ENCODE data around the gene RAB43. TPM values are rescaled to one million over a fixed set of nuclear protein-coding genes. Genes with fewer than 3 reads are reported as not detected.

RAB43 gene
- total RNA-seq, 1 donor: 13.4 TPM

GRCh38 chr3:129046732-129047552 is 74.7 kb downstream of the RAB43 start:
- Histone ChIP-seq H3K9me3 (ENCODE audit: low read depth, low read length) (no peaks in the 10 kb centered on the region), H3K27ac (ENCODE audit: low read depth, low read length) (no peak overlapping the region), H3K4me3 (ENCODE audit: insufficient read depth, low read length) (no peak overlapping the region), H2AFZ (ENCODE audit: low read length) (no peak overlapping the region), H4K20me1 (ENCODE audit: insufficient read depth, low read length) (no peaks in the 10 kb centered on the region), H3K36me3 (ENCODE audit: insufficient read depth, low read length) (no peaks in the 10 kb centered on the region), H3K4me1 (ENCODE audit: insufficient read depth, low read length) (no peaks in the 10 kb centered on the region), H3K27me3 (ENCODE audit: insufficient read depth, low read length) (peaks cover 24% of the 10 kb centered on the region), H3K4me2 (ENCODE audit: insufficient read depth, low read length) (no peak overlapping the region), H3K79me2 (ENCODE audit: insufficient read depth, low read length) (no peaks in the 10 kb centered on the region)
- DNase-seq (ENCODE audit: insufficient read length, low spot score, missing footprints): no peak
- TF ChIP-seq, protein P1, sequence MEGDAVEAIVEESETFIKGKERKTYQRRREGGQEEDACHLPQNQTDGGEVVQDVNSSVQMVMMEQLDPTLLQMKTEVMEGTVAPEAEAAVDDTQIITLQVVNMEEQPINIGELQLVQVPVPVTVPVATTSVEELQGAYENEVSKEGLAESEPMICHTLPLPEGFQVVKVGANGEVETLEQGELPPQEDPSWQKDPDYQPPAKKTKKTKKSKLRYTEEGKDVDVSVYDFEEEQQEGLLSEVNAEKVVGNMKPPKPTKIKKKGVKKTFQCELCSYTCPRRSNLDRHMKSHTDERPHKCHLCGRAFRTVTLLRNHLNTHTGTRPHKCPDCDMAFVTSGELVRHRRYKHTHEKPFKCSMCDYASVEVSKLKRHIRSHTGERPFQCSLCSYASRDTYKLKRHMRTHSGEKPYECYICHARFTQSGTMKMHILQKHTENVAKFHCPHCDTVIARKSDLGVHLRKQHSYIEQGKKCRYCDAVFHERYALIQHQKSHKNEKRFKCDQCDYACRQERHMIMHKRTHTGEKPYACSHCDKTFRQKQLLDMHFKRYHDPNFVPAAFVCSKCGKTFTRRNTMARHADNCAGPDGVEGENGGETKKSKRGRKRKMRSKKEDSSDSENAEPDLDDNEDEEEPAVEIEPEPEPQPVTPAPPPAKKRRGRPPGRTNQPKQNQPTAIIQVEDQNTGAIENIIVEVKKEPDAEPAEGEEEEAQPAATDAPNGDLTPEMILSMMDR (IDR thresholded peaks at IDR 0.05; ENCODE audit: extremely low read depth, low read depth, low read length): no peak

- Histone ChIP-seq H3K27me3 (ENCODE audit: insufficient read depth, low read length) (peaks cover 26% of the 10 kb centered on the region), H3K4me2 (ENCODE audit: insufficient read depth, low read length) (peak overlapping the region; percentile 39), H2AFZ (ENCODE audit: low read length) (no peak overlapping the region), H3K9me3 (ENCODE audit: low read depth, low read length) (no peaks in the 10 kb centered on the region), H3K79me2 (ENCODE audit: insufficient read depth, low read length) (no peaks in the 10 kb centered on the region), H3K4me1 (ENCODE audit: insufficient read depth, low read length) (no peaks in the 10 kb centered on the region), H4K20me1 (ENCODE audit: insufficient read depth, low read length) (no peaks in the 10 kb centered on the region), H3K4me3 (ENCODE audit: insufficient read depth, low read length) (no peak overlapping the region), H3K36me3 (ENCODE audit: insufficient read depth, low read length) (no peaks in the 10 kb centered on the region), H3K27ac (ENCODE audit: low read depth, low read length) (no peak overlapping the region)
- no peak for DNase-seq (ENCODE audit: insufficient read length, low spot score, missing footprints)
- TF ChIP-seq, protein P1 (IDR thresholded peaks at IDR 0.05; ENCODE audit: extremely low read depth, low read depth, low read length): no peak
These were observed 75.4 kb downstream of the RAB43 start for GRCh38 chr3:129046037-129046731.

DNA sequence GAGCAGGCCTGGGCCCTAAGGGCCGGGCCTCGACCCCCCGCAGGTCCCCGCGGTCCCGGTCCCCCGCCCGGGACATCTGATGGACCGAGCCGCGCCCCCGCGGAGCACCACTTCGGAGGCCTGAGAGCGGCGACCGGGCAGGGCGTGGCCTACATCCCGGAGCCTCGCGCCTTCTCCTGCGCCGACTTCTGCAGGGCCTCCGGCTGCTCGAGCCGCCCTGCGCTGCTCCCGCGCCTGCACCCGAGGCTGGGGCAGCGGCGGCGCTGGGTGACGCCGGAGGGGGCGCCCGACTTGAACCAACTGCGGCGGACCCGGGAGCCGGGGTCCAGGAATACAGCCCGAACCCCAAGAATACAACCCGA is 75.9 kb downstream of the RAB43 start:
- no peaks in the 10 kb centered on the region for H4K20me1 ChIP-seq (ENCODE audit: insufficient read depth, low read length)
- no peak overlapping the region for H3K27ac ChIP-seq (ENCODE audit: low read depth, low read length)
- TF ChIP-seq, protein P1 (IDR thresholded peaks at IDR 0.05; ENCODE audit: extremely low read depth, low read depth, low read length): no peak
- H3K4me1 ChIP-seq (ENCODE audit: insufficient read depth, low read length): no peaks in the 10 kb centered on the region
- peak overlapping the region; percentile 39 for H3K4me2 ChIP-seq (ENCODE audit: insufficient read depth, low read length)
- no peak overlapping the region for H2AFZ ChIP-seq (ENCODE audit: low read length)
- H3K9me3 ChIP-seq (ENCODE audit: low read depth, low read length): no peaks in the 10 kb centered on the region
- H3K36me3 ChIP-seq (ENCODE audit: insufficient read depth, low read length): no peaks in the 10 kb centered on the region
- peak; percentile 85 for DNase-seq (ENCODE audit: insufficient read length, low spot score, missing footprints)
- no peak overlapping the region for H3K4me3 ChIP-seq (ENCODE audit: insufficient read depth, low read length)
- peaks cover 26% of the 10 kb centered on the region for H3K27me3 ChIP-seq (ENCODE audit: insufficient read depth, low read length)
- H3K79me2 ChIP-seq (ENCODE audit: insufficient read depth, low read length): no peaks in the 10 kb centered on the region
